K562 (cell line): ENCODE measurements around the gene NUDT21. TPM values are rescaled to one million over a fixed set of nuclear protein-coding genes. Genes with fewer than 3 reads are reported as not detected.

Experiments used
- ATAC-seq: fragments of 200-7000 bp; cut with Tn5 transposase; 3 replicates; pipeline ENCODE4 v1.9.1; 2020; ENCODE audit warnings: moderate library complexity
- BruUV-seq: library from RNA; stranded (reverse); fragments of 400-500 nt; replicated peaks from 2 replicates; lab custom pipeline; 2021; lab: Mats Ljungman, UMichigan
- CTCF ChIA-PET: fragments of 300-600 bp; formaldehyde crosslinking; extraction: SDS; loops from one replicate; lab custom pipeline; 2021; ENCODE audit warnings: low intra/inter-chr PET ratio; lab: Yijun Ruan, JAX
- POLR2A ChIA-PET: fragments of 300-600, 350-650 bp; sonication (Branson Sonifier 250); formaldehyde crosslinking; extraction: SDS; loops from one replicate; lab custom pipeline; 2021; ENCODE audit warnings: antibody characterized with exemption, inconsistent platforms; lab: Yijun Ruan, JAX
- DNase-seq, 4 experiments: peaks; one replicate each; pipeline versions ENCODE4 v3.0.0 to v3.0.0-alpha.2; 2011 to 2018; ENCODE audit warnings: low spot score in 3 of 4, mixed read lengths in 3 of 4; ENCODE audit errors: extremely low read depth in 1 of 4
- FAIRE-seq: peaks from 2 replicates; lab custom pipeline; 2011; peaks lifted over from hg19 to GRCh38; lab: Jason Lieb, UNC
- H2AFZ ChIP-seq: 2 replicates; pipeline ENCODE4 v1.6.0; 2011; ENCODE audit warnings: low read depth, low read length, control low read depth, inconsistent platforms
- H3K27ac ChIP-seq: fragments of 200-600 bp; 3 replicates; pipeline ENCODE4 v1.8.0; 2011; ENCODE audit warnings: low read depth, mild to moderate bottlenecking, control low read depth, inconsistent platforms, low read length, moderate library complexity, mixed read lengths; ENCODE audit errors: extremely low read depth
- H3K27me3 ChIP-seq, 2 experiments: fragments of 300-600 bp in 1 of 2; 2 replicates in 1 of 2; 3 replicates in 1 of 2; pipeline versions ENCODE4 v1.6.0 to v1.8.0; 2011; ENCODE audit warnings: inconsistent platforms in 2 of 2, low read length in 2 of 2, mild to moderate bottlenecking in 1 of 2, mixed read lengths in 1 of 2, moderate library complexity in 1 of 2; ENCODE audit not compliant: control insufficient read depth in 2 of 2, insufficient read depth in 2 of 2
- H3K36me3 ChIP-seq: fragments of 300-600 bp; 3 replicates; pipeline ENCODE4 v1.8.0; 2011; ENCODE audit warnings: mild to moderate bottlenecking, low read length, inconsistent platforms; ENCODE audit not compliant: control insufficient read depth, insufficient read depth
- H3K4me1 ChIP-seq, 2 experiments: fragments of 200-600 bp in 1 of 2; replicated peaks in 1 of 2; 2 replicates in 1 of 2; 3 replicates in 1 of 2; pipeline versions ENCODE4 v1.5.1 to v1.8.0; 2011; ENCODE audit warnings: inconsistent platforms in 2 of 2, low read length in 2 of 2, mild to moderate bottlenecking in 1 of 2, mixed read lengths in 1 of 2, moderate library complexity in 1 of 2; ENCODE audit not compliant: control insufficient read depth in 2 of 2, insufficient read depth in 2 of 2
- H3K4me2 ChIP-seq: 2 replicates; pipeline ENCODE4 v1.6.1; 2011; ENCODE audit warnings: low read length, control low read depth, inconsistent platforms, mixed read lengths; ENCODE audit not compliant: insufficient read depth
- H3K4me3 ChIP-seq: fragments of 200-600 bp; sonication (generic), shearing (Covaris generic); 2 replicates; pipeline ENCODE4 v1.5.1; 2016; ENCODE audit warnings: control low read depth, inconsistent platforms
- H3K79me2 ChIP-seq: fragments of 200-600 bp; 3 replicates; pipeline ENCODE4 v1.8.0; 2011; ENCODE audit warnings: low read length, inconsistent platforms; ENCODE audit not compliant: control insufficient read depth, insufficient read depth
- H3K9ac ChIP-seq, 2 experiments: 2 replicates each; pipeline versions ENCODE4 v1.6.0 to v1.6.1; 2011; ENCODE audit warnings: low read depth in 2 of 2, low read length in 2 of 2, control low read depth in 1 of 2, inconsistent platforms in 1 of 2, mild to moderate bottlenecking in 1 of 2, mixed read lengths in 1 of 2; ENCODE audit not compliant: insufficient read depth in 1 of 2
- H3K9me1 ChIP-seq: one replicate; pipeline ENCODE4 v1.6.0; 2011; ENCODE audit warnings: inconsistent platforms, mild to moderate bottlenecking, low read length, moderate library complexity; ENCODE audit not compliant: control insufficient read depth, insufficient read depth
- H3K9me3 ChIP-seq: replicated peaks from 2 replicates; pipeline ENCODE4 v1.5.1; 2011; ENCODE audit warnings: low read depth, low read length, inconsistent platforms; ENCODE audit not compliant: control insufficient read depth, insufficient read depth
- H4K20me1 ChIP-seq: replicated peaks from 2 replicates; pipeline ENCODE4 v1.6.1; 2011; ENCODE audit warnings: low read length, inconsistent platforms, mixed read lengths; ENCODE audit not compliant: control insufficient read depth, insufficient read depth
- FOSL1 ChIP-seq: fragments of 200-800 bp; sonication (Bioruptor generic); conservative IDR thresholded peaks from 2 replicates; pipeline ENCODE4 v1.6.1; 2016; ENCODE audit warnings: missing genetic modification characterization, missing compliant biosample characterization
- HNRNPH1 ChIP-seq: fragments of 200-400 bp; formaldehyde crosslinking; optimal IDR thresholded peaks from 2 replicates; pipeline ENCODE3; 2017; ENCODE audit warnings: low read depth, mild to moderate bottlenecking, low read length, moderate library complexity
- KDM4B ChIP-seq, 2 experiments: fragments of 450-650 bp in 1 of 2; sonication (generic) in 1 of 2; IDR thresholded peaks; 2 replicates each; pipeline ENCODE4 v1.6.1; 2016 to 2017; ENCODE audit warnings: borderline replicate concordance in 2 of 2, antibody characterized with exemption in 1 of 2, low read depth in 1 of 2, mild to moderate bottlenecking in 1 of 2
- MAFF ChIP-seq: IDR thresholded peaks from 2 replicates; pipeline ENCODE4 v1.6.1; 2012; ENCODE audit warnings: low read length, improper control_type of control experiment
- NR4A1 ChIP-seq, 2 experiments: fragments of 250-450 bp in 1 of 2; fragments of 450-650 bp in 1 of 2; sonication (Bioruptor Pico) in 1 of 2; IDR thresholded peaks; 2 replicates each; pipeline versions ENCODE4 v1.4.0 to v1.6.1; 2016 to 2020; ENCODE audit warnings: mild to moderate bottlenecking in 2 of 2, missing compliant biosample characterization in 1 of 2, missing genetic modification characterization in 1 of 2, moderate library complexity in 1 of 2
- ZNF311 ChIP-seq: fragments of 250-450 bp; sonication (Bioruptor Pico); IDR thresholded peaks from 2 replicates; pipeline ENCODE4 v1.4.0; 2020; ENCODE audit warnings: mild to moderate bottlenecking, moderate library complexity
- WGBS: fragments of 100-300 bp; shearing (Covaris generic); methylation state at CpG from one replicate; pipeline ENCODE4 v1.1.6; 2016; ENCODE audit warnings: low coverage, mixed read lengths; ENCODE audit not compliant: insufficient coverage; ENCODE audit errors: missing lambda C conversion rate; 5-methylcytosine and 5-hydroxymethylcytosine counted together
- in situ Hi-C: fragments of 300-500 bp; cut with MboI; formaldehyde crosslinking; loops from 4 replicates; pipeline ENCODE4 v1.15.0; 2018; ENCODE audit warnings: inconsistent platforms, mixed read lengths
- intact Hi-C: fragments of 100-400 bp; cut with micrococcal nuclease; formaldehyde crosslinking; loops from 2 replicates; pipeline ENCODE4 v1.14.2; 2022
- polyA plus RNA-seq, 8 experiments: library from polyadenylated mRNA; depleted of rRNA in 4 of 8; stranded (reverse) in 5 of 8; unstranded in 3 of 8; fragments of >200 nt; fragmentation: Nextera tagmentation in 2 of 8; fragmentation: Illumina TruSeq in 1 of 8; extraction: Ambion mirVana in 2 of 8; extraction: Trizol in 1 of 8; gene quantifications; 2 replicates each; pipeline versions ENCODE4 v1.2.1 to v1.2.3, GENCODE V29; 2011 to 2014; ENCODE audit warnings: inconsistent platforms in 1 of 8, missing spikeins in 1 of 8
- total RNA-seq, 7 experiments: library from RNA; depleted of rRNA in 6 of 7; stranded (reverse); fragments of >200 nt in 6 of 7; fragmentation: Illumina TruSeq in 2 of 7; extraction: Trizol in 2 of 7; gene quantifications; 2 replicates each; pipeline versions ENCODE4 v1.2.1 to v1.2.3, GENCODE V29; 2011 to 2021; ENCODE audit warnings: low replicate concordance in 1 of 7
- TF ChIP-seq, protein P1 (sequence below), 2 experiments: fragments of 450-650 bp in 1 of 2; sonication (generic) in 1 of 2; formaldehyde crosslinking in 1 of 2; IDR thresholded peaks in 1 of 2; conservative IDR thresholded peaks in 1 of 2; 2 replicates each; pipeline versions ENCODE4 v1.6.1 to v1.8.1; 2016 to 2023; ENCODE audit warnings: mild to moderate bottlenecking in 2 of 2, moderate library complexity in 2 of 2, inconsistent platforms in 1 of 2, missing genetic modification reagents in 1 of 2
- TF ChIP-seq, protein P2 (sequence below): sonication (generic); formaldehyde crosslinking; IDR thresholded peaks from 2 replicates; pipeline ENCODE4 v1.8.0; 2022; ENCODE audit warnings: mild to moderate bottlenecking, missing genetic modification reagents
- TF ChIP-seq, protein P3 (sequence below): fragments of 200-800 bp; sonication (Bioruptor generic); IDR thresholded peaks from 2 replicates; pipeline ENCODE4 v1.6.1; 2017; ENCODE audit warnings: missing genetic modification characterization, missing compliant biosample characterization
- TF ChIP-seq, protein P4 (sequence below): sonication (generic); formaldehyde crosslinking; IDR thresholded peaks from 2 replicates; pipeline ENCODE4 v1.8.1; 2023; ENCODE audit warnings: missing genetic modification reagents, mild to moderate bottlenecking, borderline replicate concordance

NUDT21 gene
- total and polyA plus RNA-seq, 9 of the 15 experiments (the other 6 are each of a cell fraction or from before 2014, with no cell fraction given) = 62.4 to 218 (median 121) TPM

DNA sequence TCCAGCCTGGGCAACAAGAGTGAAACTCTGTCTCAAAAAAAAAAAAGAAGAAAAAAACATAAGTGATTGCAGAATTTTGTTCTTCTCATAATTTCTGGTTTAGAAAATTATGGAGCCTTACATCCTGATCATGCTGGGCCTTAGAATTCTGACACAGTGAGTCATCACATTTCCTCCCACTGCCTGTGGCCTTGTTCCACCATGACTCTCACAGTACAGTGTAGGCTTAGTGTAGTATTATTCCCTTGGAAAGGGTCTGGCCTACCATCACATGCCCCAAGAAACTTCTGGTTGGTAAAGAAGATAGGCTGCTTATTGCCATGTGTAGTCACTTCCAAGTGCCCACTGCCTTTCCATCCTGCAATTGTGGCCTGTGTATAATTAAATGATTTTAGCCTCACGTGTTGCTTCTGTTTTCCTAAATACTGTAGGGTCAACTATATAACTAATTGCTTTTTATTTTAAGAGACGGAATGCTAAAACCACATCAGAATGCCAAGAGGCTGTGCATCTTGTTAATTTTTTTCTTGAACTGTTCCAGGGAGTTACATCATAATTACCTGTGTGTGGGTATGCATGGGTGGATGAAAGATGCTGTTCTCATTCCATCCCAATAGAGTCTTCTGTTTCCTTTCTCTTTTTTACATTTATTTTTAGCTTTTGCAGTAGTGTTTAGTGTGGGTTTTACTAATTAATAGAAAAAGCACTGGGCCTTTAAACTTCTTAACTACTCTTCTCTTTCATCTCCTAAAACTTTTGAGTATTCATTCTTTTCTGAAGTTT is 26.2 kb upstream of the NUDT21 start:
- no peaks in the 10 kb centered on the region for H3K9me1 ChIP-seq
- H3K4me3 ChIP-seq = no peak overlapping the region
- no peak overlapping the region for H3K4me2 ChIP-seq
- no TSS peak for BruUV-seq
- peaks cover 0 to 30% of the 10 kb centered on the region in 2 experiments; a peak in 4 of 5 replicates for H3K4me1 ChIP-seq
- H3K27ac ChIP-seq = peak overlapping the region; percentile 40; the same call in 1 of the 3 replicates
- ChIA-PET CTCF (no interaction called here), POLR2A (no interaction called here)
- ATAC-seq (peak; percentile 73), FAIRE-seq (no peak), DNase-seq (peak in 3 of 4 experiments; percentile 19 to 44 (median 21))
- H4K20me1 ChIP-seq = no peaks in the 10 kb centered on the region
- in situ Hi-C loops (no loop called here), intact Hi-C loops (no loop called here)
- H3K36me3 ChIP-seq = peaks cover 71% of the 10 kb centered on the region
- no peaks in the 10 kb centered on the region for H3K9me3 ChIP-seq
- no peak overlapping the region for H3K9ac ChIP-seq
- WGBS = 87% methylated on average over 2 of the region's 2 CpGs
- H3K79me2 ChIP-seq = no peaks in the 10 kb centered on the region
- H3K27me3 ChIP-seq = no peaks in the 10 kb centered on the region
- no peak overlapping the region for H2AFZ ChIP-seq
- TF ChIP-seq NR4A1 (CRISPR knock-in tag; IDR thresholded peaks at IDR 0.05) (no peak), NR4A1 (tag; IDR thresholded peaks at IDR 0.05) (0 out of 2 replicates have a peak, but pooled peaks have one; percentile 28), KDM4B (IDR thresholded peaks at IDR 0.05; ENCODE audit: borderline replicate concordance in 2 of 2, low read depth in 1 of 2) (no peak), MAFF (peak; percentile 41; the same call in 1 of the 2 replicates), HNRNPH1 (no peak), ZNF311 (CRISPR knock-in tag) (no peak), FOSL1 (peak; percentile 78)
- TF ChIP-seq, protein P1, sequence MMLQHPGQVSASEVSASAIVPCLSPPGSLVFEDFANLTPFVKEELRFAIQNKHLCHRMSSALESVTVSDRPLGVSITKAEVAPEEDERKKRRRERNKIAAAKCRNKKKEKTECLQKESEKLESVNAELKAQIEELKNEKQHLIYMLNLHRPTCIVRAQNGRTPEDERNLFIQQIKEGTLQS (IDR thresholded peaks at IDR 0.05) = peak; percentile 71
- TF ChIP-seq, protein P1 (CRISPR knock-in tag; conservative IDR thresholded peaks at IDR 0.05) = no peak
- TF ChIP-seq, protein P2, sequence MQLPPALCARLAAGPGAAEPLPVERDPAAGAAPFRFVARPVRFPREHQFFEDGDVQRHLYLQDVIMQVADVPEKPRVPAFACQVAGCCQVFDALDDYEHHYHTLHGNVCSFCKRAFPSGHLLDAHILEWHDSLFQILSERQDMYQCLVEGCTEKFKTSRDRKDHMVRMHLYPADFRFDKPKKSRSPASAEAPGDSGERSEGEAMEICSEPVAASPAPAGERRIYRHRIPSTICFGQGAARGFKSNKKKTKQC (CRISPR knock-in tag) = no peak
- TF ChIP-seq, protein P3, sequence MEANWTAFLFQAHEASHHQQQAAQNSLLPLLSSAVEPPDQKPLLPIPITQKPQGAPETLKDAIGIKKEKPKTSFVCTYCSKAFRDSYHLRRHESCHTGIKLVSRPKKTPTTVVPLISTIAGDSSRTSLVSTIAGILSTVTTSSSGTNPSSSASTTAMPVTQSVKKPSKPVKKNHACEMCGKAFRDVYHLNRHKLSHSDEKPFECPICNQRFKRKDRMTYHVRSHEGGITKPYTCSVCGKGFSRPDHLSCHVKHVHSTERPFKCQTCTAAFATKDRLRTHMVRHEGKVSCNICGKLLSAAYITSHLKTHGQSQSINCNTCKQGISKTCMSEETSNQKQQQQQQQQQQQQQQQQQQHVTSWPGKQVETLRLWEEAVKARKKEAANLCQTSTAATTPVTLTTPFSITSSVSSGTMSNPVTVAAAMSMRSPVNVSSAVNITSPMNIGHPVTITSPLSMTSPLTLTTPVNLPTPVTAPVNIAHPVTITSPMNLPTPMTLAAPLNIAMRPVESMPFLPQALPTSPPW (CRISPR knock-in tag) = no peak
- TF ChIP-seq, protein P4, sequence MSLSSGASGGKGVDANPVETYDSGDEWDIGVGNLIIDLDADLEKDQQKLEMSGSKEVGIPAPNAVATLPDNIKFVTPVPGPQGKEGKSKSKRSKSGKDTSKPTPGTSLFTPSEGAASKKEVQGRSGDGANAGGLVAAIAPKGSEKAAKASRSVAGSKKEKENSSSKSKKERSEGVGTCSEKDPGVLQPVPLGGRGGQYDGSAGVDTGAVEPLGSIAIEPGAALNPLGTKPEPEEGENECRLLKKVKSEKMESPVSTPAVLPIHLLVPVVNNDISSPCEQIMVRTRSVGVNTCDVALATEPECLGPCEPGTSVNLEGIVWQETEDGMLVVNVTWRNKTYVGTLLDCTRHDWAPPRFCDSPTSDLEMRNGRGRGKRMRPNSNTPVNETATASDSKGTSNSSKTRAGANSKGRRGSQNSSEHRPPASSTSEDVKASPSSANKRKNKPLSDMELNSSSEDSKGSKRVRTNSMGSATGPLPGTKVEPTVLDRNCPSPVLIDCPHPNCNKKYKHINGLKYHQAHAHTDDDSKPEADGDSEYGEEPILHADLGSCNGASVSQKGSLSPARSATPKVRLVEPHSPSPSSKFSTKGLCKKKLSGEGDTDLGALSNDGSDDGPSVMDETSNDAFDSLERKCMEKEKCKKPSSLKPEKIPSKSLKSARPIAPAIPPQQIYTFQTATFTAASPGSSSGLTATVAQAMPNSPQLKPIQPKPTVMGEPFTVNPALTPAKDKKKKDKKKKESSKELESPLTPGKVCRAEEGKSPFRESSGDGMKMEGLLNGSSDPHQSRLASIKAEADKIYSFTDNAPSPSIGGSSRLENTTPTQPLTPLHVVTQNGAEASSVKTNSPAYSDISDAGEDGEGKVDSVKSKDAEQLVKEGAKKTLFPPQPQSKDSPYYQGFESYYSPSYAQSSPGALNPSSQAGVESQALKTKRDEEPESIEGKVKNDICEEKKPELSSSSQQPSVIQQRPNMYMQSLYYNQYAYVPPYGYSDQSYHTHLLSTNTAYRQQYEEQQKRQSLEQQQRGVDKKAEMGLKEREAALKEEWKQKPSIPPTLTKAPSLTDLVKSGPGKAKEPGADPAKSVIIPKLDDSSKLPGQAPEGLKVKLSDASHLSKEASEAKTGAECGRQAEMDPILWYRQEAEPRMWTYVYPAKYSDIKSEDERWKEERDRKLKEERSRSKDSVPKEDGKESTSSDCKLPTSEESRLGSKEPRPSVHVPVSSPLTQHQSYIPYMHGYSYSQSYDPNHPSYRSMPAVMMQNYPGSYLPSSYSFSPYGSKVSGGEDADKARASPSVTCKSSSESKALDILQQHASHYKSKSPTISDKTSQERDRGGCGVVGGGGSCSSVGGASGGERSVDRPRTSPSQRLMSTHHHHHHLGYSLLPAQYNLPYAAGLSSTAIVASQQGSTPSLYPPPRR = no peak
